HEK293T (cell line): ENCODE measurements around the gene COASY.

Experiments
- ELF4 ChIP-seq: fragments of 450-650 bp; IDR thresholded peaks from 2 replicates; pipeline ENCODE4 v1.6.1; 2017; ENCODE audit warnings: antibody characterized with exemption
- FOXK2 ChIP-seq: fragments of 450-650 bp; IDR thresholded peaks from 2 replicates; pipeline ENCODE4 v1.6.1; 2016; ENCODE audit warnings: mild to moderate bottlenecking
- LEF1 ChIP-seq: fragments of 450-650 bp; IDR thresholded peaks from 2 replicates; pipeline ENCODE4 v1.6.1; 2017; ENCODE audit warnings: mild to moderate bottlenecking, borderline replicate concordance
- NFRKB ChIP-seq: fragments of 450-650 bp; IDR thresholded peaks from 2 replicates; pipeline ENCODE4 v1.6.1; 2016; ENCODE audit warnings: mild to moderate bottlenecking, moderate library complexity
- SP1 ChIP-seq: fragments of 450-650 bp; IDR thresholded peaks from 2 replicates; pipeline ENCODE4 v1.6.1; 2017
- SUZ12 ChIP-seq: fragments of 450-650 bp; IDR thresholded peaks from 2 replicates; pipeline ENCODE4 v1.6.1; 2016; ENCODE audit warnings: mild to moderate bottlenecking
- TARDBP ChIP-seq: fragments of 450-650 bp; IDR thresholded peaks from 2 replicates; pipeline ENCODE4 v1.6.1; 2016
- ZNF384 ChIP-seq: fragments of 450-650 bp; IDR thresholded peaks from 2 replicates; pipeline ENCODE4 v1.6.1; 2016
- TF ChIP-seq, protein P1 (sequence below): fragments of 450-650 bp; IDR thresholded peaks from 2 replicates; pipeline ENCODE4 v1.6.1; 2016

DNA sequence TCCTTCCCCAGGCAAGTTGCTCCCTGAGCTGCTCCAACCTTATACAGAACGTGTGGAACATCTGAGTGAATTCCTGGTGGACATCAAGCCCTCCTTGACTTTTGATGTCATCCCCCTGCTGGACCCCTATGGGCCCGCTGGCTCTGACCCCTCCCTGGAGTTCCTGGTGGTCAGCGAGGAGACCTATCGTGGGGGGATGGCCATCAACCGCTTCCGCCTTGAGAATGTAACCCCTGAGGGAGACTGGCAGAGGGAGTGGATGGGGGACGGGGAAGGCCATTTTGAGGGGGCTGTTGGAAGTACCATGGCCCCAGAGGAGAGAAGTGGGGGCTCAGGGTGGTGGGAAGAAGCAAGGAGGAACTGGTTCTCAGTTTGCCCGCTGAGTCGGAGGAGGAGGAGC is 2.0 kb downstream of the COASY start:
- TF ChIP-seq FOXK2 (no peak), TARDBP (no peak), SUZ12 (no peak), ELF4 (no peak), LEF1 (no peak), NFRKB (no peak), SP1 (no peak), ZNF384 (no peak)
- TF ChIP-seq, protein P1, sequence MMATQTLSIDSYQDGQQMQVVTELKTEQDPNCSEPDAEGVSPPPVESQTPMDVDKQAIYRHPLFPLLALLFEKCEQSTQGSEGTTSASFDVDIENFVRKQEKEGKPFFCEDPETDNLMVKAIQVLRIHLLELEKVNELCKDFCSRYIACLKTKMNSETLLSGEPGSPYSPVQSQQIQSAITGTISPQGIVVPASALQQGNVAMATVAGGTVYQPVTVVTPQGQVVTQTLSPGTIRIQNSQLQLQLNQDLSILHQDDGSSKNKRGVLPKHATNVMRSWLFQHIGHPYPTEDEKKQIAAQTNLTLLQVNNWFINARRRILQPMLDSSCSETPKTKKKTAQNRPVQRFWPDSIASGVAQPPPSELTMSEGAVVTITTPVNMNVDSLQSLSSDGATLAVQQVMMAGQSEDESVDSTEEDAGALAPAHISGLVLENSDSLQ, result no peak
